Keratinocyte (primary cell): ENCODE data around the gene OR10H5. TPM values are rescaled to one million over a fixed set of nuclear protein-coding genes. Genes with fewer than 3 reads are reported as not detected.

Experiments
- DNase-seq: peaks from one replicate; pipeline ENCODE4 v3.0.0-alpha.2; 2011; ENCODE audit warnings: low read depth, missing footprints, low spot score
- FAIRE-seq: peaks from 2 replicates; lab custom pipeline; 2011; peaks lifted over from hg19 to GRCh38; lab: Jason Lieb, UNC
- H2AFZ ChIP-seq: 2 replicates; pipeline ENCODE4 v1.6.0; 2012; ENCODE audit warnings: low read length, control low read depth, inconsistent platforms; ENCODE audit not compliant: control insufficient read depth
- H3K27ac ChIP-seq: 2 replicates; pipeline ENCODE4 v1.5.1; 2011; ENCODE audit warnings: low read length; ENCODE audit not compliant: control insufficient read depth, insufficient read depth
- H3K27me3 ChIP-seq: 3 replicates; pipeline ENCODE4 v1.6.0; 2011; ENCODE audit warnings: low read length; ENCODE audit not compliant: control insufficient read depth, insufficient read depth; ENCODE audit errors: extremely low read depth
- H3K36me3 ChIP-seq, 2 experiments: 2 replicates in 1 of 2; 3 replicates in 1 of 2; pipeline ENCODE4 v1.5.1; 2011; ENCODE audit warnings: low read length in 2 of 2, mild to moderate bottlenecking in 1 of 2; ENCODE audit not compliant: control insufficient read depth in 2 of 2, insufficient read depth in 2 of 2; ENCODE audit errors: extremely low read depth in 1 of 2
- H3K4me1 ChIP-seq: 3 replicates; pipeline ENCODE4 v1.5.1; 2011; ENCODE audit warnings: low read length; ENCODE audit not compliant: control insufficient read depth, insufficient read depth; ENCODE audit errors: extremely low read depth
- H3K4me2 ChIP-seq: 3 replicates; pipeline ENCODE4 v1.6.0; 2011; ENCODE audit warnings: low read depth, low read length; ENCODE audit not compliant: control insufficient read depth, insufficient read depth; ENCODE audit errors: extremely low read depth
- H3K4me3 ChIP-seq, 3 experiments: fragments of 200-600 bp in 1 of 3; sonication (generic) in 1 of 3; 2 replicates in 2 of 3; 3 replicates in 1 of 3; pipeline ENCODE4 v1.5.1; 2011 to 2016; ENCODE audit warnings: low read length in 3 of 3, mild to moderate bottlenecking in 3 of 3, control low read depth in 2 of 3, inconsistent platforms in 1 of 3, low read depth in 1 of 3, mixed read lengths in 1 of 3, mixed run types in 1 of 3, moderate library complexity in 1 of 3; ENCODE audit not compliant: control insufficient read depth in 2 of 3, insufficient read depth in 2 of 3; ENCODE audit errors: extremely low read depth in 1 of 3
- H3K79me2 ChIP-seq: 2 replicates; pipeline ENCODE4 v1.6.0; 2012; ENCODE audit warnings: low read length; ENCODE audit not compliant: control insufficient read depth, insufficient read depth
- H3K9ac ChIP-seq: 3 replicates; pipeline ENCODE4 v1.6.0; 2011; ENCODE audit warnings: low read length; ENCODE audit not compliant: control insufficient read depth, insufficient read depth; ENCODE audit errors: extremely low read depth
- H3K9me1 ChIP-seq: 3 replicates; pipeline ENCODE4 v1.6.0; 2011; ENCODE audit warnings: low read length; ENCODE audit not compliant: control insufficient read depth, insufficient read depth; ENCODE audit errors: extremely low read depth
- H3K9me3 ChIP-seq: 2 replicates; pipeline ENCODE4 v1.5.1; 2012; ENCODE audit warnings: low read depth, low read length; ENCODE audit not compliant: control insufficient read depth
- H4K20me1 ChIP-seq: 3 replicates; pipeline ENCODE4 v1.6.0; 2011; ENCODE audit warnings: low read length; ENCODE audit not compliant: control insufficient read depth, insufficient read depth; ENCODE audit errors: extremely low read depth
- EZH2 ChIP-seq: IDR thresholded peaks from one replicate; pipeline ENCODE4 v1.6.1; 2012; ENCODE audit warnings: inconsistent platforms, mild to moderate bottlenecking, low read length, moderate library complexity
- dilution Hi-C: fragments of 300-500 bp; cut with MboI; formaldehyde crosslinking; loops from one replicate; pipeline ENCODE4 v1.7.0; 2020; ENCODE audit warnings: low sequenced_read_pairs; ENCODE audit not compliant: extremely low pct_ligation_motif_present
- polyA minus RNA-seq, 3 experiments: library from RNA; depleted of rRNA, polyadenylated mRNA; stranded (reverse); fragments of >200 nt; gene quantifications; 1 replicate in 1 of 3; 2 replicates in 1 of 3; 3 replicates in 1 of 3; pipeline ENCODE4 v1.2.3, GENCODE V29; 2011
- polyA plus RNA-seq, 5 experiments: library from polyadenylated mRNA; depleted of rRNA in 3 of 5; stranded (reverse) in 3 of 5; stranded (forward) in 1 of 5; unstranded in 1 of 5; fragments of >200 nt; gene quantifications; 1 replicate in 1 of 5; 2 replicates in 3 of 5; 3 replicates in 1 of 5; pipeline versions ENCODE4 v1.2.1 to v1.2.3, GENCODE V29; 2011 to 2012; ENCODE audit warnings: missing spikeins in 2 of 5, low read depth in 1 of 5, low replicate concordance in 1 of 5
- TF ChIP-seq, protein P1 (sequence below), 3 experiments: IDR thresholded peaks in 1 of 3; conservative IDR thresholded peaks in 1 of 3; optimal IDR thresholded peaks in 1 of 3; 2 replicates in 2 of 3; 3 replicates in 1 of 3; pipeline versions ENCODE3 to v1.5.1; 2011; ENCODE audit warnings: low read length in 3 of 3, mild to moderate bottlenecking in 3 of 3, moderate library complexity in 2 of 3, control low read depth in 1 of 3, inconsistent platforms in 1 of 3; ENCODE audit not compliant: insufficient read depth in 2 of 3; ENCODE audit errors: extremely low read depth in 1 of 3

The OR10H5 gene, protein sequence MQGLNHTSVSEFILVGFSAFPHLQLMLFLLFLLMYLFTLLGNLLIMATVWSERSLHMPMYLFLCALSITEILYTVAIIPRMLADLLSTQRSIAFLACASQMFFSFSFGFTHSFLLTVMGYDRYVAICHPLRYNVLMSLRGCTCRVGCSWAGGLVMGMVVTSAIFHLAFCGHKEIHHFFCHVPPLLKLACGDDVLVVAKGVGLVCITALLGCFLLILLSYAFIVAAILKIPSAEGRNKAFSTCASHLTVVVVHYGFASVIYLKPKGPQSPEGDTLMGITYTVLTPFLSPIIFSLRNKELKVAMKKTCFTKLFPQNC
- polyA plus RNA-seq (not detected in 3 replicates), polyA minus RNA-seq (not detected in 3 replicates)
- polyA plus RNA-seq (2011; ENCODE audit: low read depth), result not detected
- not detected in 2 replicates for polyA plus RNA-seq (2011; cell fraction: cytosol; rRNA removed)
- not detected in 2 replicates for polyA plus RNA-seq (2011; cell fraction: nucleus; rRNA removed)
- polyA plus RNA-seq (2012; ENCODE audit: low replicate concordance), result not detected in 2 replicates
- polyA minus RNA-seq (2011; cell fraction: cytosol; rRNA and poly(A)+ RNA removed), result not detected
- not detected in 2 replicates for polyA minus RNA-seq (2011; cell fraction: nucleus; rRNA and poly(A)+ RNA removed)

DNA sequence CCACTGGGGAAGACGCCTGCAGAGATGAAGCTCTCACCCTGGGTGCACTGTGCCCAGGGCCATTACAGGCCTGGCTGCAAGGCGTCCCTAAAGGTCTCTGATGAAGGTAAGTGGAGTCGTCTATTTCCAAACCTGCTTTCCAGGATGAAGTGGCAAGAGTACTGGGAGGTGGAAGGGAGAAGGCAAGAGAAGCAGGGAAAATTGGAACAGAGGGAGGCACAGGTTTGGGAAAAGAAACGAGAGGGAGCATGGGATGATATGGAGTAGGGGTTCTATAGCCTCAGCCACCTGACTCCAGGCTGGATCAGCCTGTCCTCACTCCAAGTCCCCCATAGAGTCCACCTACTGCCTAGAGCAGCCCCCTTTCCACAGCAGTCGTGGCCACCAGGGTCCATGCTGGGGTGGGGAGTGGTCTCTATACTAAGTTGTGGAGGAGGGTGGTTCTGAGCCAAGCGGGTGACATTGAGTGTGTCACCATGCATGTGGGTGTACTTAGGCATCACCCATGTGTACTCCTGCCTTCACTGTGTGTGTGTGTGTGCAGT is at the start of gene OR10H5:
TSS of gene OR10H5 (plus strand) at position 51 of the 545 bp plus-strand sequence. CDS start 6,388 bp downstream, outside the sequence.
- Histone ChIP-seq H3K9ac (no peak within 1 kb of the TSS), H4K20me1 (no peaks in the 10 kb centered on the region), H3K79me2 (no peaks in the 10 kb centered on the region), H3K9me1 (no peaks in the 10 kb centered on the region), H3K27ac (no peak within 1 kb of the TSS), H3K4me2 (no peak within 1 kb of the TSS), H3K9me3 (no peaks in the 10 kb centered on the region), H3K4me3 (no peak within 1 kb of the TSS), H3K4me1 (no peaks in the 10 kb centered on the region), H2AFZ (no peak within 1 kb of the TSS), H3K27me3 (no peaks in the 10 kb centered on the region), H3K36me3 (no peaks in the 10 kb centered on the region)
- TF ChIP-seq, protein P1, sequence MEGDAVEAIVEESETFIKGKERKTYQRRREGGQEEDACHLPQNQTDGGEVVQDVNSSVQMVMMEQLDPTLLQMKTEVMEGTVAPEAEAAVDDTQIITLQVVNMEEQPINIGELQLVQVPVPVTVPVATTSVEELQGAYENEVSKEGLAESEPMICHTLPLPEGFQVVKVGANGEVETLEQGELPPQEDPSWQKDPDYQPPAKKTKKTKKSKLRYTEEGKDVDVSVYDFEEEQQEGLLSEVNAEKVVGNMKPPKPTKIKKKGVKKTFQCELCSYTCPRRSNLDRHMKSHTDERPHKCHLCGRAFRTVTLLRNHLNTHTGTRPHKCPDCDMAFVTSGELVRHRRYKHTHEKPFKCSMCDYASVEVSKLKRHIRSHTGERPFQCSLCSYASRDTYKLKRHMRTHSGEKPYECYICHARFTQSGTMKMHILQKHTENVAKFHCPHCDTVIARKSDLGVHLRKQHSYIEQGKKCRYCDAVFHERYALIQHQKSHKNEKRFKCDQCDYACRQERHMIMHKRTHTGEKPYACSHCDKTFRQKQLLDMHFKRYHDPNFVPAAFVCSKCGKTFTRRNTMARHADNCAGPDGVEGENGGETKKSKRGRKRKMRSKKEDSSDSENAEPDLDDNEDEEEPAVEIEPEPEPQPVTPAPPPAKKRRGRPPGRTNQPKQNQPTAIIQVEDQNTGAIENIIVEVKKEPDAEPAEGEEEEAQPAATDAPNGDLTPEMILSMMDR (optimal IDR thresholded peaks at IDR 0.05 in 1 of 3, IDR thresholded peaks at IDR 0.05 in 1 of 3, conservative IDR thresholded peaks at IDR 0.05 in 1 of 3; ENCODE audit: extremely low read depth in 1 of 3, insufficient read depth in 2 of 3, low read length in 3 of 3), result no peak
- no peak for TF ChIP-seq EZH2
- FAIRE-seq, result no peak
- dilution Hi-C loops, result no loop called here
- DNase-seq, result no peak

DNA sequence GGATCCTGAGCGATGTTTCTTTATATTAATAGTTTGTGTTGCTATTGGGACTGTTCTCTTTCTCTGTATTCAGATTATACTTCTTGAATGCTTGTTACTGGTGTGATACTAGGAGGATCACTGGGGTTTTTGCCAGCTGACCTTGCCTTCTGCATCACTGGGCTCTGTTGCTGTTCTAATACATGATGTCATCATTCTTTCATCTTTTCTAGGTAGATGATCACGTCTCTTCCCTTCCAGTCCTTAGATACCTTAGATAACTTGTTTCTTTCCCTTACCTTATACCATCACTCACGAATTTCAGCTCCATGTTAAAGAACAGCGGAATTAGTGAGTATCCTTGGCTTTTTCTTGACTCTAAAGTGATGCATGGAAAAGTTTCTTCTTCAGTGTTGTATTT is 49.7 kb upstream of the OR10H5 start, which contains the start of gene OR10H3:
TSS of gene OR10H3 (plus strand) at position 264 of the 400 bp plus-strand sequence. CDS start 3,408 bp downstream, outside the sequence.
- Histone ChIP-seq H3K27ac (no peak within 1 kb of the TSS), H3K9ac (no peak within 1 kb of the TSS), H3K36me3 (no peaks in the 10 kb centered on the region), H3K4me3 (no peak within 1 kb of the TSS), H3K27me3 (no peaks in the 10 kb centered on the region), H3K4me2 (no peak within 1 kb of the TSS), H2AFZ (no peak within 1 kb of the TSS), H3K79me2 (no peaks in the 10 kb centered on the region), H3K4me1 (no peaks in the 10 kb centered on the region), H3K9me1 (no peaks in the 10 kb centered on the region), H3K9me3 (no peaks in the 10 kb centered on the region), H4K20me1 (no peaks in the 10 kb centered on the region)
- dilution Hi-C loops, result no loop called here
- DNase-seq (no peak), FAIRE-seq (no peak)
- TF ChIP-seq, protein P1 (optimal IDR thresholded peaks at IDR 0.05 in 1 of 3, IDR thresholded peaks at IDR 0.05 in 1 of 3, conservative IDR thresholded peaks at IDR 0.05 in 1 of 3; ENCODE audit: extremely low read depth in 1 of 3, insufficient read depth in 2 of 3, low read length in 3 of 3), result no peak
- TF ChIP-seq EZH2, result no peak
